ENCODE measurements around the gene ZNF419.
"Not testable (repeated sequence)": the region's sequence is repeated elsewhere in the genome, so short reads cannot be mapped to it uniquely, and the experiment has no call there.

Gene ZNF419

DNA sequence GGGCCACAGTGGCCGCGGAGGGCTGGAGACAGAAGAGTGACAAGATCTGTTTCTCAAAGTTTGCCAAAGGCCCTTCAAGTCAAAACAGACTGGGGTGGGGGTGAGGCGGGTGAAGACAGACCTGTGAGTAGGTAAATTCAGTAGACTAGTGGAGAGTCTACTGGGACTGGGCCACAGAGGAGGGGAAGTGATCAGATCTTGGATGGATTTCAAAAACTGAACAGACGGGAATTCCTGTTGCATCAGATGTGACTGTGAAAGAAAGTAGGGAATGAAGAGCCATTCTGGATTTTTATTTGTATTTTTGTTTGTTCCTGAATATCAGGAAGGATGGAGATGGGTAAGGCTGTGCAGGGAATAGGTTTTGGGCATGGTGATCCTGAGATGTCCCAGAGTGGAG, 12.8 kb downstream of the ZNF419 start:
- H3K36me3 Mint-ChIP-seq (ENCODE audit: low read depth), result peaks cover 73% of the 10 kb centered on the region

DNA sequence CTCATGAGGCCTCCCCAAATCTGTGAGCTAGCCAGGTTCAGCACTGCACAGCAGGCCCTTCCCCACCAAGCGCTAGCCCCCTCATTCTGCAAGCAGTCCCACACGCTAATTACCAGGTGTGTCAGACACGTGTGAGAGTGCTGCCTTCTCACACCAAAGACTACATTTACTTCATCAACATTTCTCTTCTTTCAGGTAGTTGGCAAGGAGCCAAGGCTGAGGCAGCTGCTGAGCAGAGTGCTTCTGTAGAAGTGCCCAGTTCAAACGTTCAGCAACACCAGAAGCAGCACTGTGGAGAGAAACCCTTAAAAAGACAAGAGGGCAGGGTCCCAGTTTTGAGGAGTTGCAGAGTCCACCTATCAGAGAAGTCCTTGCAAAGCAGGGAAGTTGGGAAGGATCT, 18.6 kb downstream of the ZNF419 start:
- peaks cover 52% of the 10 kb centered on the region for H3K9me3 Mint-ChIP-seq

More for the DNA sequence above, 12.8 kb downstream of the ZNF419 start:
- Mint-ChIP-seq H3K4me3 (peak overlapping the region; percentile 87), H3K9me3 (peaks cover 41% of the 10 kb centered on the region), H3K4me1 (ENCODE audit: low read depth) (peaks cover 27% of the 10 kb centered on the region), H3K27ac (peak overlapping the region; percentile 67)
- H3K27me3 Mint-ChIP-seq, result not testable (repeated sequence)

DNA sequence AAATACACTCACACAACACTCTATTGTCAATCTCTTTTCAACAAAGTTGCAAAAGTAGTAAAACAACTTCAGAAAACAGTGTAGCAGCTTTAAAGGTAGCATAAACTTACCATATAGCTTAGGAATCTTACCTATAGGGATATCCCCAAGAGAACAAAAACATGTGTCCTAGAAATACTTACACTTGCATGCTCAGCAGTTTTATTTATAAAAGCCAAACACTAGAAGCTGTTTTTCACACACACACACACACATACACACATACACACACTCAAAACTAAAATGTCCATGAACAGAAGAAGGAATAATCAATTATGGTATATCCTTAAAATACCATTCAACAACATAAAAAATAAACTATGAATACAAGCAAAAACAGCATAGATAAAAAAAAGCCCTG, 23.9 kb downstream of the ZNF419 start:
- H3K9me3 Mint-ChIP-seq, result peaks cover 64% of the 10 kb centered on the region
- no peaks in the 10 kb centered on the region for H3K4me1 Mint-ChIP-seq (ENCODE audit: low read depth)
- no peak overlapping the region for H3K4me3 Mint-ChIP-seq
- H3K27me3 Mint-ChIP-seq, result no peaks in the 10 kb centered on the region
- no peak overlapping the region for H3K27ac Mint-ChIP-seq
- peaks cover 82% of the 10 kb centered on the region for H3K36me3 Mint-ChIP-seq (ENCODE audit: low read depth)

More for the DNA sequence above, 18.6 kb downstream of the ZNF419 start:
- H3K4me1 Mint-ChIP-seq (ENCODE audit: low read depth), result peaks cover 11% of the 10 kb centered on the region
- H3K27me3 Mint-ChIP-seq, result no peaks in the 10 kb centered on the region
- H3K27ac Mint-ChIP-seq, result no peak overlapping the region
- H3K36me3 Mint-ChIP-seq (ENCODE audit: low read depth), result peaks cover 90% of the 10 kb centered on the region
- H3K4me3 Mint-ChIP-seq, result no peak overlapping the region

DNA sequence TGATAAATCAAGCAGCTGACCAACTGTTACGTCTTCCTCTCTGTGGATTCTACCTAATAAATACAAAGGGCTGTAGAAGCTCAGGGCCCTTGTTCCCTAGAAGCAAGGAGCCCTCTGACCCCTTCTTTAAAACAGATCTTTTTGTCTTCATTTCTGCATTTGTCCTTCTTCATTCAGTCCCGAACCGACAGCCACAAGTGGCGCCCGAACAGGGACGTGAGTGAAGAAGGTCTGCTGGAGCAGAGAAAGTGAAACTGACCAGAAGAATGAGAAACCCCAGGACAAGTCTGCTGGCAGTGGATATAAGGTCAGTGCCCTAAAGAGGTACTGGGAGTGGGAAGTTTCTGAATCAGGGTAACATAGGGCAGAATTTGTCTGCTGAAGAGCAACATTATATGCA, 25.3 kb downstream of the ZNF419 start:
- Mint-ChIP-seq H3K27ac (no peak overlapping the region), H3K9me3 (peaks cover 57% of the 10 kb centered on the region), H3K27me3 (no peaks in the 10 kb centered on the region), H3K36me3 (ENCODE audit: low read depth) (peaks cover 83% of the 10 kb centered on the region), H3K4me3 (no peak overlapping the region), H3K4me1 (ENCODE audit: low read depth) (no peaks in the 10 kb centered on the region)

DNA sequence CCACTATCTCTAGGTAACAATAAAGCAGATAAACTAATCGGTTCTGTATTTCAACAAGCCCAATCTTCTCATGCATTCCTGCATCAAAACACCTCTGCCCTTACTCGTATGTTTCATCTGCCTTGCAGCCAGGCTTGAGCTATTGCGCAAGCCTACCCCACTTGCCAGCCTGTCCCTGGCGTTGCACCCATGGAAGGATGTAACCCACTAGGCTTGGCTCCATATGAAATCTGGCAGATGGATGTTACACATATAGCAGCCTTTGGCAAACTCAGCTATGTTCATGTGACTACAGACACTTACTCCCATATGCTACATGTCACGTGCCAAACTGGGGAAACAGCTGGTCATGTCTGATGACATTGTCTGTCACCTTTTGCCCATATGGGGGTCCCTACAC, 27.7 kb downstream of the ZNF419 start:
- Mint-ChIP-seq H3K4me1 (ENCODE audit: low read depth) (no peaks in the 10 kb centered on the region), H3K27ac (no peak overlapping the region), H3K27me3 (no peaks in the 10 kb centered on the region), H3K9me3 (peaks cover 48% of the 10 kb centered on the region), H3K4me3 (no peak overlapping the region), H3K36me3 (ENCODE audit: low read depth) (peaks cover 69% of the 10 kb centered on the region)

DNA sequence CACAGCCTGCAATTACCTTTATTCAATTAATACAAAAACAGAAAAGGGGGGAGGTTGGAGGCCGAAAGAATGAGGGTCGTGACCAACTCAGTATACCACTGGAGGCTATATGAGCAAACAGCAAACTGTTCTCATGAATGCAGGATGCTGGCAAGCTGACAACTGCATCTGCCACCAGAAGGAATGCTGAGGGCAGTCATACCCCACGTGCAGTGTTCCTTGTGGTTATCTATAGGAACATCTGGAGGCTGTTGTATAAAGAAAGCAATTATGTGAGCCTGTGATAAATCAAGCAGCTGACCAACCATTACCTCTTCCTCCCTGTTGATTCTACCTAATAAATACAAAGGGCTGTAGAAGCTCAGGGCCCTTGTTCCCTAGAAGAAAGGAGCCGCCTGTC, 30.5 kb downstream of the ZNF419 start:
- peaks cover 40% of the 10 kb centered on the region for H3K9me3 Mint-ChIP-seq
- H3K36me3 Mint-ChIP-seq (ENCODE audit: low read depth), result peaks cover 61% of the 10 kb centered on the region
- H3K27ac Mint-ChIP-seq, result not testable (repeated sequence)

DNA sequence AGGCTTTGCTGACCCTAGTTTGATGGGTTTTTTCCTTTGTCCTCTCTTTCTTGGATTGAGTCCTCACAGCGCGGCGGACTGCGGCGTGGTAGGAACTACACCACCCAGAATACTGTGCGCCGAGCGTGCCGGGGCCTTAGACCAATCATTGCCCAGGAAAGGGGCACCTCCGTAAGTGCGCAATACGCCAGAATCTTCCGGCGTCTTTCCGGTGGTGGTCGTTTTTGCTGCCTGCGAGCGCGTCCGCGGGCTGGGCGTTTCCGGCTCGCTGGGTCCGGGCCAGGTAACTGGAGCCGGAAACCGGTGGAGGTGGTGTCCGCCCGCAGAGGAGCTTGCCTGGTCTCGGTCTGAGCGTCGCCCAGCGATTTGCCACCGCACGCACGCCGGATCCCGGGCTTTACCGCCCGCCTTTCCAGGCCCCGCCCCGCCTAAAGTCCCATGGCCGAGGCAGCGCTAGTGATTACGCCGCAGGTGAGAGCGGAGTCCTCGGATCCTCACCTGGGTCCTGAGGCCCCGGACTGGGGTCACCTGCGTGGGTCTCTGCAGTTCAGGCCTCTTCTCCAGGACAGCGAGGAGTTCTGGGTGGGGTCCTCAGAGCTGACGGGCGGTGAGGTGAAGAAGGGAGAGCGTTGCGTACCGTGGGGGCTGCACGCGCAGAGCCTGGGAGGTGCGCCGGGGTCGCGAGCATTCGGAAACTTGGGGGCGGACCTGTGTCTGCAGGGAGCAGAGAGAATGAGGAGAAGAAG, 39.8 kb downstream of the ZNF419 start, which contains the start of gene ZNF549:
Gene ZNF549 (plus strand): TSS at position 221 of the 746 bp plus-strand sequence. CDS start 218 bp downstream, at position 439.
- Mint-ChIP-seq H3K36me3 (ENCODE audit: low read depth) (peaks cover 54% of the 10 kb centered on the region), H3K27me3 (no peaks in the 10 kb centered on the region), H3K27ac (peak within 1 kb of the TSS; percentile 76), H3K4me1 (ENCODE audit: low read depth) (peaks cover 18% of the 10 kb centered on the region), H3K4me3 (peak within 1 kb of the TSS; percentile 87), H3K9me3 (peaks cover 37% of the 10 kb centered on the region)

More for the DNA sequence above, 30.5 kb downstream of the ZNF419 start:
- H3K4me1 Mint-ChIP-seq (ENCODE audit: low read depth); H3K27me3 Mint-ChIP-seq; H3K4me3 Mint-ChIP-seq: not testable (repeated sequence)

DNA sequence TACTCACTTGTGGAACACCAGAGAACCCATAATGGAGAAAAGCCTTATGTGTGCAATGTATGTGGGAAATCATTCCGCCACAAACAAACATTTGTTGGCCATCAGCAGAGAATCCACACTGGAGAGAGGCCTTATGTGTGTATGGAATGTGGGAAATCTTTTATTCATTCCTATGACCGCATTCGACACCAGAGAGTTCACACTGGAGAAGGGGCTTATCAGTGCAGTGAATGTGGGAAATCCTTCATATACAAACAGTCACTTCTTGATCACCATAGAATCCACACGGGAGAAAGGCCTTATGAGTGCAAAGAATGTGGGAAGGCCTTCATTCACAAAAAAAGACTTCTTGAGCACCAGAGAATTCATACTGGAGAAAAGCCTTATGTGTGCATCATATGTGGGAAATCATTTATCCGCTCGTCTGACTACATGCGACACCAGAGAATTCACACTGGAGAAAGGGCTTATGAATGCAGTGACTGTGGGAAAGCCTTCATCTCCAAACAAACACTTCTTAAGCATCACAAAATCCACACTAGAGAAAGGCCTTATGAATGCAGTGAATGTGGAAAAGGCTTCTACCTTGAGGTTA, 50.5 kb downstream of the ZNF419 start:
- Mint-ChIP-seq H3K4me1 (ENCODE audit: low read depth) (no peaks in the 10 kb centered on the region), H3K27ac (no peak overlapping the region), H3K9me3 (peaks cover 70% of the 10 kb centered on the region), H3K4me3 (no peak overlapping the region), H3K27me3 (no peaks in the 10 kb centered on the region), H3K36me3 (ENCODE audit: low read depth) (peaks cover 98% of the 10 kb centered on the region)
